LNCaP clone FGC (cell line): ENCODE measurements around the gene SPRED1.
"Not testable (repeated sequence)": the region's sequence is repeated elsewhere in the genome, so short reads cannot be mapped to it uniquely, and the experiment has no call there.

Experiments used
- DNase-seq: peaks from one replicate; pipeline ENCODE4 v3.0.0-alpha.2; 2011; ENCODE audit warnings: low read depth
- H3K4me3 ChIP-seq: 2 replicates; pipeline ENCODE4 v1.5.1; 2011; ENCODE audit warnings: mild to moderate bottlenecking, low read depth, low read length, control low read depth
- CTCF ChIP-seq: IDR thresholded peaks from 2 replicates; pipeline ENCODE4 v1.5.1; 2012; ENCODE audit warnings: mild to moderate bottlenecking; ENCODE audit not compliant: control insufficient read depth, insufficient read depth; ENCODE audit errors: extremely low read depth

SPRED1 gene

GRCh38 chr15:38274135-38274534 is 21.5 kb downstream of the SPRED1 start:
- TF ChIP-seq CTCF: no peak
- no peak for DNase-seq
- H3K4me3 ChIP-seq: no peak overlapping the region

DNA sequence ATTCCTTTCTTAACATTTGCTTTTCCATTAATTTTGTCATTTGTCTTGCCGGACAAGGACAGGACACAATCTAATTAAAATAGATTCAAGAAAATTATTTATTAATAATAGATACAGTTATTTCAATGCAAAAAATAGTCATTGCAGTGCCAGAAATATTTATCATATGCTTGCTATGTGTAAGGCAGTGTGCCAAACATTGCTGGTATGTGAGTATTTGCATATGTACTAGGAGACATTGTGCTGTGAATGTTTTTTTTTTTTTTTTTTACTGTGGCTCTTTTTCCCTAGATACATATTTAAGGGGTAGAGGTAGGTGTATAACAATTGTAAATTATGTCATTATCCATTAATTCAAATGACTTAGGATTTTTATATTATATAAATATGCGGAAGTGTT is 23.3 kb downstream of the SPRED1 start:
- H3K4me3 ChIP-seq: no peak overlapping the region
- no peak for TF ChIP-seq CTCF
- DNase-seq: no peak

GRCh38 chr15:38277281-38277680 is 24.6 kb downstream of the SPRED1 start:
- not testable (repeated sequence) for DNase-seq, H3K4me3 ChIP-seq

GRCh38 chr15:38281031-38281430 is 28.4 kb downstream of the SPRED1 start:
- H3K4me3 ChIP-seq: no peak overlapping the region
- TF ChIP-seq CTCF: no peak
- no peak for DNase-seq

DNA sequence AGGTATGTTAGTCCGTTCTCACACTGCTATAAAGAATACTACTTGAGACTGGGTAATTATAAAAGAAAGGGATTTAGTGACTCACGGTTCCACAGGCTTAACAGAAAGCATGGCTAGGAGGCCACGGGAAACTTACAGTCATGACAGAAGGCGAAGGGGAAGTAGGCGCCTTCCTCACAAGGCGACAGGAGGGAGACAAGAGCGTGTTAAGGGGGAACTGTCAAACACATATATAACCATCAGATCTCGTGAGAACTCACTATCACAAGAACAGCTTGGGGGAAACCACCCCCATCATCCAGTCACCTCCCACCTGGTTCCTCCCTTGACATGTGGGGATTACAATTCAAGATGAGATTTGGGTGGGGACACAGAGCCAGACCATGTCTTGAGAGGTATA is 30.4 kb downstream of the SPRED1 start:
- no peak overlapping the region for H3K4me3 ChIP-seq
- DNase-seq: no peak
- no peak for TF ChIP-seq CTCF

DNA sequence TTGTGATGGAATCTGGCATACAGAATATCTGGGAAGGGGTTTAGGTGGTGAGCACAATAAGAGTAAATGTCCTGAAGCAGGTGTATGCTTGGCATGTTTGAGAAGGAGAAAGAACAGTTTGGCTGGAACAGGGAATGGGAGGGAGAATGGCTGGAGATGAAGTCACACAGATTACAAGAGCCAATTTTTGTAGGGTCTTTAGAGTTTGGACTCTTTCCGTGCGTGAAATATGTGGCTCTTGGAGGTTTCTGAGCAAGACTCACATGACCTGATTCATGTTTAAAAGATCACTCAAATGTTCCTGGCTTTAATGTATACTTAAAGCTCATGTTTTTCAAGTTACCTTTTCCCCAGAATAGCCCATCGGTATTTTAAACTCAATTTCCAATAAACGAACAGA is 32.8 kb downstream of the SPRED1 start:
- TF ChIP-seq CTCF: no peak
- no peak for DNase-seq

GRCh38 chr15:38294126-38294525 is 41.5 kb downstream of the SPRED1 start:
- no peak for DNase-seq
- no peak overlapping the region for H3K4me3 ChIP-seq
- TF ChIP-seq CTCF: no peak

More for the DNA sequence above, 32.8 kb downstream of the SPRED1 start:
- no peak overlapping the region for H3K4me3 ChIP-seq
